Endothelial cell of umbilical vein (primary cell): ENCODE results near the gene RBMS3. TPM values are rescaled to one million over a fixed set of nuclear protein-coding genes. Genes with fewer than 3 reads are reported as not detected.
"Not testable (repeated sequence)": the region's sequence is repeated elsewhere in the genome, so short reads cannot be mapped to it uniquely, and the experiment has no call there.

Source experiments
- BruUV-seq: library from RNA; stranded (reverse); fragments of 400-500 nt; replicated peaks from 2 replicates; lab custom pipeline; 2021; lab: Mats Ljungman, UMichigan
- CTCF ChIA-PET: fragments of 300-600, 350-600 bp; sonication (Branson Sonifier 250); formaldehyde crosslinking; loops from one replicate; lab custom pipeline; 2021; ENCODE audit warnings: antibody characterized with exemption, inconsistent platforms; lab: Charles Lee
- POLR2A ChIA-PET: fragments of 300-600, 350-600 bp; sonication (Branson Sonifier 250); formaldehyde crosslinking; loops from one replicate; lab custom pipeline; 2021; ENCODE audit warnings: antibody characterized with exemption, inconsistent platforms; lab: Charles Lee
- DNase-seq: peaks from one replicate; pipeline ENCODE4 v3.0.0-alpha.2; 2011; ENCODE audit warnings: low read depth, low spot score
- FAIRE-seq: peaks from 2 replicates; lab custom pipeline; 2011; peaks lifted over from hg19 to GRCh38; lab: Jason Lieb, UNC
- H2AFZ ChIP-seq: 2 replicates; pipeline ENCODE4 v1.6.0; 2012; ENCODE audit warnings: low read depth, low read length, control low read depth, inconsistent platforms
- H3K27ac ChIP-seq: 2 replicates; pipeline ENCODE4 v1.5.1; 2011; ENCODE audit warnings: low read depth, mild to moderate bottlenecking, control low read depth, low read length, moderate library complexity; ENCODE audit not compliant: insufficient read depth
- H3K27me3 ChIP-seq, 2 experiments: 2 replicates each; pipeline versions ENCODE4 v1.6.0 to v1.6.1; 2011; ENCODE audit warnings: low read length in 2 of 2, mixed read lengths in 1 of 2; ENCODE audit not compliant: control insufficient read depth in 2 of 2, insufficient read depth in 2 of 2
- H3K36me3 ChIP-seq, 2 experiments: 2 replicates in 1 of 2; 3 replicates in 1 of 2; pipeline ENCODE4 v1.5.1; 2011; ENCODE audit warnings: low read length in 2 of 2, mild to moderate bottlenecking in 1 of 2, moderate library complexity in 1 of 2; ENCODE audit not compliant: control insufficient read depth in 2 of 2, insufficient read depth in 2 of 2; ENCODE audit errors: extremely low read depth in 1 of 2
- H3K4me1 ChIP-seq: 3 replicates; pipeline ENCODE4 v1.5.1; 2011; ENCODE audit warnings: mild to moderate bottlenecking, low read length; ENCODE audit not compliant: control insufficient read depth, insufficient read depth; ENCODE audit errors: extremely low read depth
- H3K4me2 ChIP-seq: 2 replicates; pipeline ENCODE4 v1.6.1; 2011; ENCODE audit warnings: low read length, control low read depth, mixed read lengths; ENCODE audit not compliant: insufficient read depth
- H3K4me3 ChIP-seq, 3 experiments: fragments of 200-600 bp in 1 of 3; sonication (generic), shearing (Covaris generic) in 1 of 3; replicated peaks in 1 of 3; 2 replicates each; pipeline ENCODE4 v1.5.1; 2011 to 2016; ENCODE audit warnings: control low read depth in 3 of 3, low read length in 3 of 3, mild to moderate bottlenecking in 2 of 3, inconsistent platforms in 1 of 3, low read depth in 1 of 3, moderate library complexity in 1 of 3; ENCODE audit not compliant: insufficient read depth in 1 of 3
- H3K79me2 ChIP-seq: 2 replicates; pipeline ENCODE4 v1.6.0; 2012; ENCODE audit warnings: low read length, inconsistent platforms; ENCODE audit not compliant: control insufficient read depth, insufficient read depth
- H3K9ac ChIP-seq: replicated peaks from 2 replicates; pipeline ENCODE3; 2011; ENCODE audit warnings: low read length, control low read depth; ENCODE audit not compliant: insufficient read depth; ENCODE audit errors: extremely low read depth
- H3K9me1 ChIP-seq: replicated peaks from 3 replicates; pipeline ENCODE4 v1.6.0; 2011; ENCODE audit warnings: mild to moderate bottlenecking, low read length; ENCODE audit not compliant: control insufficient read depth, insufficient read depth; ENCODE audit errors: extremely low read depth
- H3K9me3 ChIP-seq: replicated peaks from 2 replicates; pipeline ENCODE4 v1.5.1; 2012; ENCODE audit warnings: low read length, inconsistent platforms; ENCODE audit not compliant: control insufficient read depth, insufficient read depth
- H4K20me1 ChIP-seq: replicated peaks from 2 replicates; pipeline ENCODE3; 2011; ENCODE audit warnings: mild to moderate bottlenecking, low read length; ENCODE audit not compliant: control insufficient read depth, insufficient read depth; ENCODE audit errors: extremely low read depth
- CTCF ChIP-seq, 2 donors: IDR thresholded peaks; 1 replicate in 1 of 2; 2 replicates in 1 of 2; pipeline ENCODE4 v1.5.1; 2011; ENCODE audit warnings: low read length in 2 of 2, mild to moderate bottlenecking in 2 of 2, moderate library complexity in 2 of 2, control low read depth in 1 of 2, inconsistent platforms in 1 of 2, low read depth in 1 of 2; ENCODE audit not compliant: insufficient read depth in 1 of 2; ENCODE audit errors: extremely low read depth in 1 of 2
- FOS ChIP-seq: IDR thresholded peaks from 2 replicates; pipeline ENCODE4 v1.6.1; 2011; ENCODE audit warnings: mild to moderate bottlenecking, low read length, moderate library complexity, borderline replicate concordance; ENCODE audit not compliant: insufficient read depth
- GATA2 ChIP-seq: IDR thresholded peaks from 2 replicates; pipeline ENCODE4 v1.7.0; 2011; ENCODE audit warnings: low read depth, mild to moderate bottlenecking, moderate library complexity, mixed read lengths, low read length; ENCODE audit not compliant: insufficient read length, insufficient read depth
- JUN ChIP-seq: IDR thresholded peaks from 2 replicates; pipeline ENCODE4 v1.6.1; 2011; ENCODE audit warnings: borderline replicate concordance, low read depth; ENCODE audit not compliant: insufficient read length, insufficient read depth
- POLR2A ChIP-seq: IDR thresholded peaks from 2 replicates; pipeline ENCODE4 v1.6.1; 2012; ENCODE audit warnings: low read depth, mild to moderate bottlenecking, control low read depth, low read length
- POLR2AphosphoS5 ChIP-seq: IDR thresholded peaks from 2 replicates; pipeline ENCODE4 v1.6.1; 2012; ENCODE audit warnings: low read depth, mild to moderate bottlenecking, control low read depth, low read length, moderate library complexity; ENCODE audit not compliant: insufficient read depth
- dilution Hi-C: fragments of 300-500 bp; cut with MboI; formaldehyde crosslinking; loops from one replicate; pipeline ENCODE4 v1.15.0; 2019; ENCODE audit warnings: low sequenced_read_pairs; ENCODE audit not compliant: extremely low pct_ligation_motif_present
- intact Hi-C: fragments of 100-400 bp; cut with micrococcal nuclease; formaldehyde crosslinking; loops from one replicate; pipeline ENCODE4 v1.10.0; 2022
- polyA plus RNA-seq, 4 experiments: library from polyadenylated mRNA; depleted of rRNA in 3 of 4; stranded (reverse) in 3 of 4; unstranded in 1 of 4; fragments of >200 nt; gene quantifications; 2 replicates each; pipeline versions ENCODE4 v1.2.1 to v1.2.3, GENCODE V29; 2011 to 2012; ENCODE audit warnings: missing spikeins in 1 of 4
- total RNA-seq: library from RNA; stranded (reverse); gene quantifications from 2 replicates; pipeline ENCODE4 v1.2.3, GENCODE V29; 2021
- TF ChIP-seq, protein P1 (sequence below): IDR thresholded peaks from 2 replicates; pipeline ENCODE4 v1.6.1; 2011; ENCODE audit not compliant: insufficient read depth, insufficient read length

The RBMS3 gene
- total and polyA plus RNA-seq, 2 donors (not counting 3 experiments of a cell fraction or from before 2014, with no cell fraction given), result 13.6 to 42.3 TPM

- BruUV-seq, result no TSS peak
- no peaks in the 10 kb centered on the region for H3K4me1 ChIP-seq
- no peak overlapping the region for H2AFZ ChIP-seq
- H3K4me2 ChIP-seq, result no peak overlapping the region
- H3K9ac ChIP-seq, result no peak overlapping the region
- POLR2A ChIA-PET, result no interaction called here
- DNase-seq, result no peak
- no peaks in the 10 kb centered on the region for H3K79me2 ChIP-seq
- TF ChIP-seq JUN (no peak), GATA2 (no peak), POLR2AphosphoS5 (no peak), CTCF (IDR thresholded peaks at IDR 0.05; ENCODE audit: extremely low read depth in 1 of 2, insufficient read depth in 1 of 2, low read depth in 1 of 2, low read length in 2 of 2) (no peak), POLR2A (no peak), FOS (no peak)
- TF ChIP-seq, protein P1, sequence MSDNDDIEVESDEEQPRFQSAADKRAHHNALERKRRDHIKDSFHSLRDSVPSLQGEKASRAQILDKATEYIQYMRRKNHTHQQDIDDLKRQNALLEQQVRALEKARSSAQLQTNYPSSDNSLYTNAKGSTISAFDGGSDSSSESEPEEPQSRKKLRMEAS, result no peak
- FAIRE-seq, result no peak
- H3K9me1 ChIP-seq, result no peaks in the 10 kb centered on the region
- CTCF ChIA-PET, result interaction anchor here (0.8 to 1.5 kb wide), 4 partner anchors 12 to 753 kb away, joined by 4 to 6 read pairs (median 4); no protein-coding TSS in a partner anchor
- H3K36me3 ChIP-seq, result no peaks in the 10 kb centered on the region
- no peak overlapping the region for H3K4me3 ChIP-seq
- intact Hi-C loops (no loop called here), dilution Hi-C loops (no loop called here)
- H3K27me3 ChIP-seq, result no peaks in the 10 kb centered on the region
- H4K20me1 ChIP-seq, result no peaks in the 10 kb centered on the region
- no peaks in the 10 kb centered on the region for H3K9me3 ChIP-seq
- no peak overlapping the region for H3K27ac ChIP-seq
Measured at GRCh38 chr3:29668728-29669127, 387.9 kb downstream of the RBMS3 start.

GRCh38 chr3:29670476-29670875 lies 389.6 kb downstream of the RBMS3 start:
- FAIRE-seq, BruUV-seq, CTCF ChIA-PET: not testable (repeated sequence)

More at GRCh38 chr3:29670476-29670875, 389.6 kb downstream of the RBMS3 start:
- DNase-seq, H3K9ac ChIP-seq, dilution Hi-C loops, H3K9me3 ChIP-seq, H3K36me3 ChIP-seq, H4K20me1 ChIP-seq, H3K4me1 ChIP-seq, H3K9me1 ChIP-seq, H3K27me3 ChIP-seq, H3K79me2 ChIP-seq, H3K4me3 ChIP-seq, H3K4me2 ChIP-seq, intact Hi-C loops, H2AFZ ChIP-seq, POLR2A ChIA-PET, H3K27ac ChIP-seq: not testable (repeated sequence)
